Stimulated activated CD4-positive, alpha-beta T cell treated with anti-CD3 and anti-CD28 coated beads, Interleukin-1b, Interleukin-23, amount 100 ng/mL, for 48 hours (primary cell): ENCODE results near the gene SH3D21.
A peak's percentile ranks its signal among the peaks of the same experiment; 100 is the strongest.

ENCODE experiments used
- DNase-seq: peaks from one replicate; pipeline ENCODE4 v3.0.0-alpha.2; 2020

The SH3D21 gene

GRCh38 chr1:36306210-36306901 lies at the start of gene SH3D21:
TSS of gene SH3D21 (plus strand) at chr1:36306368. CDS start at chr1:36306421, 53 bp downstream.
- DNase-seq: peak; percentile 61

DNA sequence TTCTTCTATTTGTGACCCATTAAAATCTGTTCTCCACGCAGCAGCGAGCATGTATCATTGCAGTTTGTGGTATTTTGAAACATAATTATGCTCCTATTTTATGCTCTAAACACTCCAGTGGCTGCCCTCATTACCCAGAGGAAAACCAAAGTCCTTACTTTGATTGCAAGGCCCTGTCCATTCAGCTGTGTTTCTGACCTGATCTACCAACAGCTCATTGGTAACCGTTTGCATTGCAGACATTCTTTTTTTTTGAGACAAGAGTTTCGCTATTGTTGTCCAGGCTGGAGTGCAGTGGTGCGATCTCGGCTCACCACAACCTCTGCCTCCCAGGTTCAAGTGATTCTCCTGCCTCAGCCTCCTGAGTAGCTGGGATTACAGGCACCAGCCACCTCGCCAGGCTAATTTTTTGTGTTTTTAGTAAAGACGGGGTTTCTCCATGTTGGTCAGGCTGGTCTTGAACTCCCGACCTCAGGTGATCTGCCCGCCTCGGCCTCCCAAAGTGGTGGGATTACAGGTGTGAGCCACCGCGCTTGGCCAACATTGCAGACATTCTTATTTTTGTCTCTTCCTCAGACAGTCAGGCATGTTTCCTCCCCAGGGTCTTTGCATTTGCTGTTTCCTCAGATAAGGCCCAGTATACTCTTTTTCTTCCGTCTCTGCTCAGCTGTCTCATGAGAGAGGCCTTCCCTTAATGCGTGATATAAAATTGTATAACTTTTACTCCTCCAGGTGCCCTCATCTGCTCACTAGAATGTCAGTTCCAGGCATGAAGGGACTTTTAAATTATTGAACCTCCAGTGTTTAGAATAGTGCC lies 49.4 kb upstream of the SH3D21 start:
- DNase-seq: no peak

- DNase-seq: no peak
Measured at GRCh38 chr1:36257375-36257767, 48.8 kb upstream of the SH3D21 start.

- DNase-seq: no peak
Measured at GRCh38 chr1:36258960-36259344, 47.2 kb upstream of the SH3D21 start.

GRCh38 chr1:36268981-36269380 lies 37.2 kb upstream of the SH3D21 start:
- DNase-seq: no peak

DNA sequence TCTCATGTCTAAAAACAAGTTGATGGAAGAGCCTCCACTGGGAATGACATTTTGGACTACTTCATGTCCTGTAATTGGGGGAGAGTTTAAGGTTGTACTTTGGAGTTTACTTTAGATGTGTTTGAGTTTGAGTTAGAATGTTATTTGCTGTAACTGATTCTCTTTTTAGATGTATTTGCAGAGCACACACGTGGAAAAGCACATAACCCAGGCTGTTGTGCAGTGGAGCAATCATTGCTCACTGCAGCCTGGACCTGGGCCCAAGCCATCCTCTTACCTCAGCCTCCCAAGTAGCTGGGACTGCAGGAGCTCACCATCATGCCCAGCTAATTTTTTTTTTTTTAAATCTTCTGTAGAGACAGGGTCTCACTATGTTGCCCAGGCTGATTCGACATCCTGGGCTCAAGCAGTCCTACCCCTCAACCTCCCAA lies 36.7 kb upstream of the SH3D21 start:
- no peak for DNase-seq

- no peak for DNase-seq
Measured at GRCh38 chr1:36273024-36273423, 33.1 kb upstream of the SH3D21 start.

DNA sequence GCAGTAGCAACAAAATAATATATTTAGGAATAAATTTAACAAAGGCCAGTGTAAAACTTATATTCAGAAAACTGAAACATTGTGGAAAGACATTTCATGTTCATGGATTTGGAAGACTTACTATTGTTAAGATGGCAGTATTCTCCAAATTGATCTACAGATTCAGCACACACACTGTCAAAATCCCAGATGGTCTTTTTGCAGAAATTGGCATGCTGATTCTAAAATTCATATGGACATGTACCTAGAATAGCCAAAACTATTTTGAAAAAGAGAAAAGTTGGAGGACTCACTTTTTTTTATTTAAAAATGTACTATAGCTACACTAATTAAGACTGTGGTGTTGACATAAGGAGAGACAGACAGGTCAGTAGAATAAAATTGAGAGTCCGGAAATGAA lies 32.0 kb upstream of the SH3D21 start:
- DNase-seq: no peak

DNA sequence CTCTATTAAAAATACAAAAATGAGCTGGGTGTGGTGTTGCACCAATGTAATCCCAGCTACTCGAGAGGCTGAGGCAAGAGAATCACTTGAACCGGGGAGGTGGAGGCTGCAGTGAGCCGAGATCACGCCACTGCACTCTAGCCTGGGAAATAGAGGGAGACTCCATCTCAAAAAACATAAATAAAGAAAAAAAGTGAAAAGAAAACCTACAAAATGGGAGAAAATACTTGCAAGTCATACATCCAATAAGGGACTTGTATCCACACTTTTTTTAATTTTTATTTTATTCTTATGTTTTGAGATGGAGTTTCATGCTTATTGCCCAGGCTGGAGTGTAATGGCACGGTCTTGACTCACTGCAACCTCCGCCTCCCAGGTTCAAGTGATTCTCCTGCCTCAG lies 29.5 kb upstream of the SH3D21 start:
- no peak for DNase-seq

DNA sequence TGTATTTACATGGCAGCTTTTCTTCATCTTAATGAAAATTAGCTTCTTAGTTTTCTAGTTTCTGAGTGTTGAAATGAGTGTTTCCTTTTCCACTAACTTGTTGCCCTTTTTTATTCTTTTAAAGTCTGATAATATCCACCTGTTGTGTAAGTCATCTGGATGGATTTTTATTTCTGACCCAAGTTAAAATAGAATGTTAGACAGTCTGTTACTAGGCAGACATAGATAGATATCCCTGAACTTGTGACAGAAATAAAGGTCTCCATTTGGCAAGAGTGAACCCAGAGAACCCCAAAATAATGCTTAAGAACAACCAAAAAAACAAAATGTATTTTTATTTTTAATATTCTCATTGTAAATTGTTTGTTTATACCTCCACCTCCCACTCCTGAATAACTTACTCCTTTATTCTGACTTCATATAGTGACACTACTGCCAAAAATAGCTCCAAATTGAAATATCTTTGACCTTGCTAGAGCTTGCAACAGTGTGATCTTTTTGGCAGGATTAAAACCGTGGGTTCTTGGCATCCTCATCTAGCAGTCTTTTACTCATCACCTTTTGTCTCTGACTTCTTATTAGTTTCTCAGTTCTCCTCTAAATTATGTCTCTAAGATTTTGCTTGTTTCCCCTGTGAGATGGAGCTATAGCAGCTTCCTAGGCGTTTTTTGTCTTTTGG lies 26.9 kb upstream of the SH3D21 start:
- DNase-seq: no peak

DNA sequence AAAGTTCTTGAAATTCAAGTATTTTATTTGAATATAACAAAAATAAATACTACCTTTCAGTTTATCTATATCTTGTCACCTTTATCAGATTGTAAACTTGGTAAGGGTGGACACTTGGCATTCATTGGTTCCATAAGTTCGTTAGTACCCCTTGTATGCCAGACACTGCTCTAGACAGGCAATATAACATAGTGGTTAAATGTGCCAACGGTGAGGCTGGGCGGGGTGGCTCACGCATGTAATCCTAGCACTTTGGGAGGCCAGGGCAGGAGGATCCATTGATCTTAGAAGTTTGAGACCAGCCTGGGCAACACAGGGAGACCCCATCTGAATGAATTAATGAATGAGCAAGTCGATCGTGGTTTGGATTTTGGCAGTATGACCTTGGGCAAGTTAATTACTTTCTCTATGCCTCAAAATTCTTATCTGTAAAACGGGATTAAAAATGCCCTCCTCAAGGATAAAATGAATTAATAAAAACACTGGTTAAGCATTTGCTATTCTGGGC lies 26.3 kb upstream of the SH3D21 start:
- no peak for DNase-seq

DNA sequence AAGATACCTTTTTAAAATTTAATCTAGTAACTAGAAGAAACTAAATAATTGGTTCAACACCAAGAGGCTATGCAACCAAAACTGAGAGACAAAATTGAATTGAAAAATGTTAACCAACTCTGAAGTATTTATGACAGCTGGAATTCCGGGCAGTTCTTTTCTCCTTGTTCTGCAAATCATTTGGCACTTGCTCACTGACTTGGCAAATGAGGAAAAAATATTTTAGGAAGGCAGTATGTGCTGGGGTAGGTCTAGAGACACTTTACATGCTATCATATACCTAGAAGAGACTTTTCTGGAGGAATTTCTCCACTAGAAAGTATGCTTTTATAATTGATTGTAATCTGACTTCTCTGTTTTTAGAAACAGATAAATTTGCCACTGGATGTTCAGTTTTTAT lies 22.1 kb upstream of the SH3D21 start:
- DNase-seq: no peak

DNA sequence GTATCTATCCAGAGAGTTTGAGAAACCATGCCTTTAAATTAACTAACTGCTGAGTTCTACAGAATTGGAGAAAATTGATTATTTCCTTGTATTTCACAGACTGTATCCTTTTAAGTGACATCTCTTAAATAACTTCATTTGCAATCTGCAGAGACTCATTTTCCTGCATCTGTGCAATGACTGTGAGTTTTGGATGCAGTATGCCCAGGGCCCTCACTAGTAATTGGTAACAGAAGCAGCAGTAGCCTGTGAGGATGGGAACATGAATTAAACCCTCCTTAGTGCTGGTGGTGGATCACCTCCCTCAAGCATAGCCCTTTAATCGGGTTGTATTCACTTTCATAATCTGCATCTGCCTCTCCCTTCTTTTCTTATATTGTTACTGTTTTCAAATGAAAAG lies 21.7 kb upstream of the SH3D21 start:
- DNase-seq: no peak

DNA sequence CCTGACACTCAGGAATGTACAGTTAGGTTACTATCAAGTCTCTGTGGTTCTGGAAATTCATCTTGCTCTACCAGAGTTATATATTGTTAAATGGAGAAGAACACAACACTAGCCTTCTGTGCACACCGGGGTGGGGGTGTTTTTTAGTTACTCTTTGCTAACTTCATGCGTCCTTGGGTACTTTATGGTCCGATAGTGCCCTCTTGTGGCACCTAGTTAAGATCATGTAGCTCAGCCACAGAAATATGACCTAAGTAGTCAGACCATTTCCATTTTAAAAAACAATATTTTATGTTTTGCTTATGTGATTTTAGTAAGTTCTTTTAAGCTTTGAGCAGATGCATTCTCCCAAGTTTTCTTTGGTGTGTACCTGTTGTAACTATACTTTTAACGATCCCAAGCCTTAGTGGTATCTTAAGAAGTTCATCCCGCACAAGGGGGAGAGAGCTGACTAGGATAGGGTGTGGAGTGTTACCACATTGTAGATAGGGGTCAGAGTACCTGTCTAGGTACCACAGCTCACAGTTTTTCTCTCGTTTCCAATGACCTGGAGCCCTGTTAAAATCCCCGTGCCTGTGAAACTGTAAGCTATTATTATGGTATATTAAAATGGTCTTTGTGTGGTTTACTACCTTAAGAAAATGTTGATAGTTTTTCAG lies 20.6 kb upstream of the SH3D21 start:
- peak; percentile 38 for DNase-seq

GRCh38 chr1:36286802-36287201 lies 19.4 kb upstream of the SH3D21 start:
- DNase-seq: no peak

- no peak for DNase-seq
Measured at GRCh38 chr1:36287595-36287994, 18.6 kb upstream of the SH3D21 start.

DNA sequence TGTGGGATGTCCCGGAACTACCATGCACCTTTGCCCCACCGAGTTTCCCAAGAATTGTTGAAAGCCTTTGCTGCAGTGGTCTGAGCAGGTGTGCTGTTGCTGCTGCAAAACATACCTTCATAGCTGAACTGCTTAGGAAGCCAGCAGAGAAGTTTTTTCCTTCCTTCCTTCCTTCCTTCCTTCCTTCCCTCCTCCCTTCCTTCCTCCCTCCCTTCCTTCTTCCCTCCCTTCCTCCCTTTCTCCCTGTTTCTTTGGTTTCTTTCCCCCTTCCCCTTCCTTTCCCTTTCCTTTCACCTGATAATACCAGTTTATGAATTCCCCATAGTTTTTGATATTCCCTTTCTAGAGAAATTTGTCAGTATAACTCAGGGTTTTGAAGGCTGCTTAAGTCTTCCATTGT lies 10.8 kb upstream of the SH3D21 start:
- DNase-seq: no peak

- DNase-seq: no peak
Measured at GRCh38 chr1:36297062-36297461, 9.1 kb upstream of the SH3D21 start.

GRCh38 chr1:36298640-36299039 lies 7.5 kb upstream of the SH3D21 start:
- DNase-seq: no peak

- DNase-seq: peak; percentile 38
Measured at GRCh38 chr1:36300526-36300925, 5.6 kb upstream of the SH3D21 start.

GRCh38 chr1:36301220-36301619 lies 4.9 kb upstream of the SH3D21 start:
- no peak for DNase-seq

DNA sequence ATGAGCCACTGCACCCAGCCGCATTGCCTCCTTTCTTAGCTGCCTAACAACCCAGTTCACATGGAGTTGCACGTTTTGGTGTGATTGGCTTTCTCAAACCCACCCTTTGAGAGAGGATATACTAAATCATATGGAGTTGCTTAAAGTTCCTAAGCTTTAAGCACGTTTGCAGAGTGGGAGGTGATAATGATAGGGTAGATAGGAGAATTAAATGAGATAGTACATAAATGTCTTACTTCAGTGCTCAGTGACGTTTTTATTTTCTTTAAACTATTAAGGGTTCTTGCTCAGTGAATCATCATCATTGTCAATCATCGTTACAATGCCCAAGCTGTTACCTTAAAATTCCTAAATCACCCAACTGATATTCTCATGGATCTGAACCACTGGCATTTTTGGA lies 2.9 kb upstream of the SH3D21 start:
- DNase-seq: no peak
